Panc1 (cell line): ENCODE data around the gene PHF21A. TPM values are rescaled to one million over a fixed set of nuclear protein-coding genes. Genes with fewer than 3 reads are reported as not detected.
A peak's percentile ranks its signal among the peaks of the same experiment; 100 is the strongest.

Source experiments
- ATAC-seq: fragments of 200-7000 bp; cut with Tn5 transposase; 2 replicates; pipeline ENCODE4 v1.9.1; 2020; ENCODE audit warnings: mild to moderate bottlenecking, moderate library complexity
- BruUV-seq: library from RNA; stranded (reverse); fragments of 400-500 nt; replicated peaks from 2 replicates; lab custom pipeline; 2021; lab: Mats Ljungman, UMichigan
- CTCF ChIA-PET: fragments of 300-600 bp; sonication (Branson Sonifier 250); formaldehyde crosslinking; loops from one replicate; lab custom pipeline; 2022; ENCODE audit warnings: antibody characterized with exemption; lab: Charles Lee
- POLR2A ChIA-PET: fragments of 300-600 bp; sonication (Branson Sonifier 250); formaldehyde crosslinking; loops from one replicate; lab custom pipeline; 2022; ENCODE audit warnings: antibody characterized with exemption; lab: Charles Lee
- DNase-seq: peaks from one replicate; pipeline ENCODE4 v3.0.0-alpha.2; 2010; ENCODE audit warnings: low read depth, low spot score
- H3K27ac ChIP-seq: 2 replicates; pipeline ENCODE4 v1.5.1; 2011; ENCODE audit warnings: mild to moderate bottlenecking, low read length, inconsistent platforms
- H3K27me3 ChIP-seq: fragments of 200-500 bp; sonication (Bioruptor generic); 2 replicates; pipeline ENCODE4 v1.6.0; 2014; ENCODE audit warnings: low read length, inconsistent platforms; ENCODE audit not compliant: control insufficient read depth, insufficient read depth
- H3K36me3 ChIP-seq: fragments of 200-500 bp; sonication (Bioruptor generic); 2 replicates; pipeline ENCODE4 v1.5.1; 2014; ENCODE audit warnings: inconsistent platforms, mild to moderate bottlenecking, low read length, moderate library complexity; ENCODE audit not compliant: control insufficient read depth, insufficient read depth
- H3K4me1 ChIP-seq: 2 replicates; pipeline ENCODE4 v1.5.1; 2011; ENCODE audit warnings: inconsistent platforms, mild to moderate bottlenecking, low read length, moderate library complexity; ENCODE audit not compliant: control insufficient read depth, insufficient read depth
- H3K4me3 ChIP-seq, 2 experiments: 2 replicates each; pipeline ENCODE4 v1.5.1; 2011 to 2012; ENCODE audit warnings: low read depth in 2 of 2, low read length in 2 of 2, mild to moderate bottlenecking in 2 of 2, inconsistent platforms in 1 of 2, moderate library complexity in 1 of 2
- H3K9me3 ChIP-seq: fragments of 200-500 bp; sonication (Bioruptor generic); 2 replicates; pipeline ENCODE4 v1.5.1; 2014; ENCODE audit warnings: low read depth, mild to moderate bottlenecking, inconsistent platforms, low read length, moderate library complexity; ENCODE audit not compliant: control insufficient read depth, insufficient read depth
- POLR2AphosphoS5 ChIP-seq: IDR thresholded peaks from 2 replicates; pipeline ENCODE4 v1.6.1; 2012; ENCODE audit warnings: mild to moderate bottlenecking, low read depth, low read length, moderate library complexity
- REST ChIP-seq, 2 experiments: IDR thresholded peaks; 2 replicates each; pipeline ENCODE4 v1.6.1; 2011 to 2012; ENCODE audit warnings: low read depth in 2 of 2, control low read depth in 1 of 2, low read length in 1 of 2, mild to moderate bottlenecking in 1 of 2, moderate library complexity in 1 of 2; ENCODE audit not compliant: insufficient read depth in 1 of 2
- SIN3A ChIP-seq: IDR thresholded peaks from 2 replicates; pipeline ENCODE4 v1.6.1; 2012; ENCODE audit warnings: low read depth, mild to moderate bottlenecking, low read length, moderate library complexity, borderline replicate concordance; ENCODE audit not compliant: insufficient read depth
- TCF7L2 ChIP-seq: IDR thresholded peaks from 2 replicates; pipeline ENCODE4 v1.6.1; 2011; ENCODE audit warnings: mild to moderate bottlenecking, low read depth, low read length, inconsistent platforms
- in situ Hi-C: cut with HindIII; loops from 2 replicates; pipeline ENCODE4 v1.10.0; 2016; ENCODE audit warnings: low sequenced_read_pairs, low pct_unique_long_range_greater_than_20kb
- intact Hi-C: fragments of 100-400 bp; cut with micrococcal nuclease; formaldehyde crosslinking; loops from one replicate; pipeline ENCODE4 v1.10.0; 2022; ENCODE audit not compliant: unreplicated experiment
- total RNA-seq: library from RNA; stranded (reverse); gene quantifications from one replicate; pipeline ENCODE4 v1.2.1, GENCODE V29; 2021; ENCODE audit not compliant: unreplicated experiment
- TF ChIP-seq, protein P1 (sequence below): fragments of 450-650 bp; IDR thresholded peaks from 2 replicates; pipeline ENCODE4 v1.5.1; 2017; ENCODE audit warnings: mild to moderate bottlenecking

PHF21A gene
- total RNA-seq, 1 experiment from 2014 or later = 45.7 TPM

- BruUV-seq = no TSS peak
- no peak overlapping the region for H3K4me3 ChIP-seq
- H3K4me1 ChIP-seq = peaks cover 4% of the 10 kb centered on the region
- CTCF ChIA-PET = no interaction called here
- in situ Hi-C loops = no loop called here
- intact Hi-C loops = no loop called here
- TF ChIP-seq, protein P1, sequence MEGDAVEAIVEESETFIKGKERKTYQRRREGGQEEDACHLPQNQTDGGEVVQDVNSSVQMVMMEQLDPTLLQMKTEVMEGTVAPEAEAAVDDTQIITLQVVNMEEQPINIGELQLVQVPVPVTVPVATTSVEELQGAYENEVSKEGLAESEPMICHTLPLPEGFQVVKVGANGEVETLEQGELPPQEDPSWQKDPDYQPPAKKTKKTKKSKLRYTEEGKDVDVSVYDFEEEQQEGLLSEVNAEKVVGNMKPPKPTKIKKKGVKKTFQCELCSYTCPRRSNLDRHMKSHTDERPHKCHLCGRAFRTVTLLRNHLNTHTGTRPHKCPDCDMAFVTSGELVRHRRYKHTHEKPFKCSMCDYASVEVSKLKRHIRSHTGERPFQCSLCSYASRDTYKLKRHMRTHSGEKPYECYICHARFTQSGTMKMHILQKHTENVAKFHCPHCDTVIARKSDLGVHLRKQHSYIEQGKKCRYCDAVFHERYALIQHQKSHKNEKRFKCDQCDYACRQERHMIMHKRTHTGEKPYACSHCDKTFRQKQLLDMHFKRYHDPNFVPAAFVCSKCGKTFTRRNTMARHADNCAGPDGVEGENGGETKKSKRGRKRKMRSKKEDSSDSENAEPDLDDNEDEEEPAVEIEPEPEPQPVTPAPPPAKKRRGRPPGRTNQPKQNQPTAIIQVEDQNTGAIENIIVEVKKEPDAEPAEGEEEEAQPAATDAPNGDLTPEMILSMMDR = peak; percentile 59
- TF ChIP-seq REST (IDR thresholded peaks at IDR 0.05; ENCODE audit: insufficient read depth in 1 of 2, low read depth in 2 of 2, low read length in 1 of 2) (no peak), SIN3A (no peak), POLR2AphosphoS5 (no peak), TCF7L2 (no peak)
- DNase-seq (no peak), ATAC-seq (peak; percentile 83)
- H3K9me3 ChIP-seq = no peaks in the 10 kb centered on the region
- H3K36me3 ChIP-seq = no peaks in the 10 kb centered on the region
- POLR2A ChIA-PET = no interaction called here
- no peaks in the 10 kb centered on the region for H3K27me3 ChIP-seq
- no peak overlapping the region for H3K27ac ChIP-seq
Measured at GRCh38 chr11:46127150-46127638, 5.9 kb upstream of the PHF21A start.

GRCh38 chr11:46125284-46125683 lies 4.0 kb upstream of the PHF21A start:
- no peak for ATAC-seq
- no peak overlapping the region for H3K4me3 ChIP-seq
- ChIA-PET CTCF (no interaction called here), POLR2A (no interaction called here)
- DNase-seq = no peak
- peaks cover 3% of the 10 kb centered on the region; the same call in 1 of the 2 replicates for H3K36me3 ChIP-seq
- TF ChIP-seq TCF7L2 = no peak
- no peak overlapping the region for H3K27ac ChIP-seq
- in situ Hi-C loops (no loop called here), intact Hi-C loops (no loop called here)
- peaks cover 4% of the 10 kb centered on the region for H3K4me1 ChIP-seq
- no TSS peak for BruUV-seq
- H3K27me3 ChIP-seq = no peaks in the 10 kb centered on the region
- no peaks in the 10 kb centered on the region for H3K9me3 ChIP-seq

GRCh38 chr11:46122945-46123715 lies 1.9 kb upstream of the PHF21A start:
- TF ChIP-seq, protein P1 = no peak
- TF ChIP-seq TCF7L2 (no peak), POLR2AphosphoS5 (no peak), SIN3A (no peak)
- DNase-seq (no peak), ATAC-seq (no peak)
- no peaks in the 10 kb centered on the region for H3K9me3 ChIP-seq
- ChIA-PET POLR2A (interaction anchor here (0.6 kb wide), 1 partner anchor 26 kb away, joined by 11 read pairs; no protein-coding TSS in a partner anchor), CTCF (no interaction called here)
- H3K4me1 ChIP-seq = peaks cover 11% of the 10 kb centered on the region
- peak overlapping the region in 1 of 2 experiments; percentile 82; a peak in 3 of 4 replicates for H3K4me3 ChIP-seq
- in situ Hi-C loops (no loop called here), intact Hi-C loops (loop anchor here (5.0 kb wide), 1 partner anchor 114 kb away; no protein-coding TSS in a partner anchor)
- TSS peak; percentile 79 for BruUV-seq
- H3K27me3 ChIP-seq = no peaks in the 10 kb centered on the region
- H3K36me3 ChIP-seq = peaks cover 3% of the 10 kb centered on the region; the same call in 1 of the 2 replicates
- H3K27ac ChIP-seq = peak overlapping the region; percentile 95
